Skeletal muscle tissue (tissue), 4 donors: ENCODE results near the gene DNAJC11. TPM values are rescaled to one million over a fixed set of nuclear protein-coding genes. Genes with fewer than 3 reads are reported as not detected.

Experiments used
- H3K27ac ChIP-seq: one replicate; pipeline ENCODE4 v1.7.0; 2013; ENCODE audit warnings: mild to moderate bottlenecking, low read depth, low read length, inconsistent platforms
- H3K27me3 ChIP-seq, 3 donors: one replicate each; pipeline ENCODE4 v1.7.0; 2013; ENCODE audit warnings: low read length in 3 of 3; ENCODE audit not compliant: control insufficient read depth in 3 of 3, insufficient read depth in 3 of 3
- H3K36me3 ChIP-seq, 3 donors: one replicate each; pipeline ENCODE4 v1.7.0; 2013; ENCODE audit warnings: low read length in 3 of 3; ENCODE audit not compliant: control insufficient read depth in 3 of 3, insufficient read depth in 3 of 3
- H3K4me1 ChIP-seq, 3 donors: one replicate each; pipeline ENCODE4 v1.7.0; 2013; ENCODE audit warnings: low read length in 3 of 3, mild to moderate bottlenecking in 3 of 3; ENCODE audit not compliant: control insufficient read depth in 3 of 3, insufficient read depth in 3 of 3
- H3K4me3 ChIP-seq, 3 donors: one replicate each; pipeline ENCODE4 v1.7.0; 2013; ENCODE audit warnings: low read length in 3 of 3
- H3K9ac ChIP-seq, 3 donors: one replicate each; pipeline ENCODE4 v1.7.0; 2013; ENCODE audit warnings: low read length in 3 of 3, mild to moderate bottlenecking in 3 of 3, moderate library complexity in 2 of 3, low read depth in 1 of 3
- H3K9me3 ChIP-seq, 3 donors: one replicate each; pipeline ENCODE4 v1.7.0; 2013; ENCODE audit warnings: low read length in 3 of 3; ENCODE audit not compliant: control insufficient read depth in 3 of 3
- total RNA-seq: library from RNA; depleted of rRNA; stranded (reverse); fragments of >200 nt; gene quantifications from one replicate; pipeline ENCODE4 v1.2.3, GENCODE V29; 2014
- donor health status: Osteomylitis.

DNAJC11 gene
- total RNA-seq, 1 donor from 2014 or later: 26.6 TPM

- Histone ChIP-seq H3K27ac (no peak overlapping the region), H3K9me3 (no peaks in the 10 kb centered on the region), H3K4me1 (peaks cover 11 to 18% (median 14%) of the 10 kb centered on the region in 3 donors), H3K4me3 (no peak overlapping the region), H3K27me3 (no peaks in the 10 kb centered on the region), H3K36me3 (peaks cover 24 to 27% (median 26%) of the 10 kb centered on the region in 3 donors), H3K9ac (no peak overlapping the region)
These were observed 79.9 kb downstream of the DNAJC11 start for GRCh38 chr1:6621429-6622391.

- peaks cover 23 to 26% (median 25%) of the 10 kb centered on the region in 3 donors for H3K36me3 ChIP-seq
- peaks cover 5 to 7% (median 7%) of the 10 kb centered on the region in 3 donors for H3K4me1 ChIP-seq
- no peak overlapping the region for H3K27ac ChIP-seq
- no peaks in the 10 kb centered on the region for H3K9me3 ChIP-seq
- no peak overlapping the region for H3K9ac ChIP-seq
- H3K27me3 ChIP-seq: no peaks in the 10 kb centered on the region
- H3K4me3 ChIP-seq: no peak overlapping the region
These were observed 82.6 kb downstream of the DNAJC11 start for GRCh38 chr1:6619045-6619444.

GRCh38 chr1:6614929-6615785 is 86.5 kb downstream of the DNAJC11 start:
- Histone ChIP-seq H3K27me3 (no peaks in the 10 kb centered on the region), H3K4me3 (peak overlapping the region; percentile 43 to 69 (median 57)), H3K9ac (peak overlapping the region; percentile 51 to 77 (median 67)), H3K27ac (peak overlapping the region; percentile 68), H3K4me1 (peaks cover 13 to 18% (median 13%) of the 10 kb centered on the region in 3 donors), H3K9me3 (no peaks in the 10 kb centered on the region), H3K36me3 (peaks cover 6 to 9% (median 7%) of the 10 kb centered on the region in 3 donors)

- Histone ChIP-seq H3K36me3 (peaks cover 0 to 2% (median 0%) of the 10 kb centered on the region in 3 donors), H3K27me3 (no peaks in the 10 kb centered on the region), H3K9me3 (no peaks in the 10 kb centered on the region), H3K27ac (peak overlapping the region; percentile 88), H3K4me3 (peak overlapping the region; percentile 59 to 78 (median 73)), H3K4me1 (peaks cover 17 to 21% (median 20%) of the 10 kb centered on the region in 3 donors), H3K9ac (peak overlapping the region in 2 of 3 donors; percentile 72 to 81)
These were observed 87.3 kb downstream of the DNAJC11 start for GRCh38 chr1:6614019-6614928.

GRCh38 chr1:6613361-6614018 is 88.1 kb downstream of the DNAJC11 start, which contains the start of gene PHF13:
PHF13 (plus strand) TSS chr1:6613731; CDS start chr1:6614067, 336 bp downstream.
- Histone ChIP-seq H3K4me3 (peak within 1 kb of the TSS; percentile 94 to 98 (median 98)), H3K27me3 (no peaks in the 10 kb centered on the region), H3K36me3 (no peaks in the 10 kb centered on the region), H3K9me3 (no peaks in the 10 kb centered on the region), H3K9ac (peak within 1 kb of the TSS; percentile 92 to 97 (median 94)), H3K27ac (peak within 1 kb of the TSS; percentile 96), H3K4me1 (peaks cover 18 to 22% (median 21%) of the 10 kb centered on the region in 3 donors)

- Histone ChIP-seq H3K4me1 (peaks cover 18 to 22% (median 21%) of the 10 kb centered on the region in 3 donors), H3K27me3 (no peaks in the 10 kb centered on the region), H3K9me3 (no peaks in the 10 kb centered on the region), H3K36me3 (no peaks in the 10 kb centered on the region), H3K27ac (peak overlapping the region; percentile 96), H3K9ac (peak overlapping the region; percentile 92 to 97 (median 94)), H3K4me3 (peak overlapping the region; percentile 94 to 98 (median 98))
These were observed 88.8 kb downstream of the DNAJC11 start for GRCh38 chr1:6612641-6613360.

GRCh38 chr1:6603915-6604558 is 97.6 kb downstream of the DNAJC11 start:
- Histone ChIP-seq H3K4me3 (peak overlapping the region; percentile 78 to 91 (median 82)), H3K9ac (peak overlapping the region; percentile 85 to 99 (median 97)), H3K27me3 (no peaks in the 10 kb centered on the region), H3K36me3 (peaks cover 5 to 14% (median 8%) of the 10 kb centered on the region in 3 donors), H3K4me1 (peaks cover 35 to 55% (median 40%) of the 10 kb centered on the region in 3 donors), H3K9me3 (no peaks in the 10 kb centered on the region), H3K27ac (peak overlapping the region; percentile 98)
